ENCODE data around the gene CD59. TPM values are rescaled to one million over a fixed set of nuclear protein-coding genes. Genes with fewer than 3 reads are reported as not detected.

The CD59 gene
- total RNA-seq, 3 donors from 2014 or later = 296 to 563 (median 375) TPM

GRCh38 chr11:33773404-33773986 lies 37.3 kb upstream of the CD59 start:
- H3K36me3 ChIP-seq = no peaks in the 10 kb centered on the region
- DNase-seq (ENCODE audit: low spot score in 2 of 2) = no peak
- H3K4me1 ChIP-seq = peaks cover 5 to 9% of the 10 kb centered on the region in 2 donors
- H3K27ac ChIP-seq = peak overlapping the region; percentile 86 to 87
- H3K27me3 ChIP-seq = no peaks in the 10 kb centered on the region
- H3K9me3 ChIP-seq = no peaks in the 10 kb centered on the region
- TF ChIP-seq, protein P1, sequence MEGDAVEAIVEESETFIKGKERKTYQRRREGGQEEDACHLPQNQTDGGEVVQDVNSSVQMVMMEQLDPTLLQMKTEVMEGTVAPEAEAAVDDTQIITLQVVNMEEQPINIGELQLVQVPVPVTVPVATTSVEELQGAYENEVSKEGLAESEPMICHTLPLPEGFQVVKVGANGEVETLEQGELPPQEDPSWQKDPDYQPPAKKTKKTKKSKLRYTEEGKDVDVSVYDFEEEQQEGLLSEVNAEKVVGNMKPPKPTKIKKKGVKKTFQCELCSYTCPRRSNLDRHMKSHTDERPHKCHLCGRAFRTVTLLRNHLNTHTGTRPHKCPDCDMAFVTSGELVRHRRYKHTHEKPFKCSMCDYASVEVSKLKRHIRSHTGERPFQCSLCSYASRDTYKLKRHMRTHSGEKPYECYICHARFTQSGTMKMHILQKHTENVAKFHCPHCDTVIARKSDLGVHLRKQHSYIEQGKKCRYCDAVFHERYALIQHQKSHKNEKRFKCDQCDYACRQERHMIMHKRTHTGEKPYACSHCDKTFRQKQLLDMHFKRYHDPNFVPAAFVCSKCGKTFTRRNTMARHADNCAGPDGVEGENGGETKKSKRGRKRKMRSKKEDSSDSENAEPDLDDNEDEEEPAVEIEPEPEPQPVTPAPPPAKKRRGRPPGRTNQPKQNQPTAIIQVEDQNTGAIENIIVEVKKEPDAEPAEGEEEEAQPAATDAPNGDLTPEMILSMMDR (IDR thresholded peaks at IDR 0.05) = no peak
- no peak for TF ChIP-seq POLR2A (IDR thresholded peaks at IDR 0.05)
- no peak for TF ChIP-seq POLR2AphosphoS5 (IDR thresholded peaks at IDR 0.05)
- H3K4me3 ChIP-seq = peak overlapping the region; percentile 88 to 99 (median 98)
- intact Hi-C loops (cut with DNase I; ENCODE audit: low total_unique reads) = no loop called here

DNA sequence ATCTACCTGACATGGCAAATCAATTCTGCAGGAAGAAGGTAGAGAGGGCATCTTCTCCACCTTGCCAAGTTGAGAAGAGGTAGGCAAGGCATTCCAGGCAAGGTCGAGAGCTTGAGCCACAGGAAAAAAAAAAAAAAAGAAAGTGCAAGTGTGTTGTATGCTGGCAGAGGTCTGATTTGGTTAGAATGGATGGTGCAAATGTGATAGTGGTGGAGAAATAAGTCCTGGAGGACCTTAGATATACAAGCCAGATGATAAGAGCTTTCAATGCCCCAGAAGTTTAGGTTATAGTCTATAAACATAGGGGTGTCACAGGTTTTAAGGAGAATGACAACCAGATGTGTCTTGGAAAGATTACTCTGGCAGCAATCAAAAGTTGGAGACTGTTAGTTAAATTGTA lies 36.6 kb upstream of the CD59 start:
- peaks cover 5 to 9% of the 10 kb centered on the region in 2 donors for H3K4me1 ChIP-seq
- H3K27ac ChIP-seq = no peak overlapping the region
- intact Hi-C loops (cut with DNase I; ENCODE audit: low total_unique reads) = no loop called here
- no peaks in the 10 kb centered on the region for H3K36me3 ChIP-seq
- TF ChIP-seq POLR2A (IDR thresholded peaks at IDR 0.05) (no peak), POLR2AphosphoS5 (IDR thresholded peaks at IDR 0.05) (no peak)
- TF ChIP-seq, protein P1 (IDR thresholded peaks at IDR 0.05) = no peak
- no peaks in the 10 kb centered on the region for H3K9me3 ChIP-seq
- H3K4me3 ChIP-seq = peak overlapping the region in 2 of 3 donors; percentile 98 to 99
- no peaks in the 10 kb centered on the region for H3K27me3 ChIP-seq
- no peak for DNase-seq (ENCODE audit: low spot score in 2 of 2)

DNA sequence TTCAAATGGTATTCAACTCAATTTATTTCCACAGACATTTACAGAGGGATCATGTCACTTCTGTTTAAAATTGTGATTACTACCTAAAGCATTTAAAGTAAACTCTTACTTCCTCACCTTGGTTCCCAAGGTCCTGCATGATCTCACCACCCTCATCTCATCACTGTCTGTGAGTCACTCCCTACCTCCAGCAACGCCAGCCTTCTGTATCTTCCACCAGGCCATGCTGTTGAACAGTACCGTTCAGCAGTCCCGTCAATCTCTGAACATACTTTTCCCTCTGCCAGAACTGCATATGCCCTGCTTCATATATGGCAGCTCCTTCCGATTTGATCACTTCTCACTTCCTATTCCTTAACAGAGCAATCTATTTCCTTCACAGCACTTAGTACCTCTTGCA lies 36.1 kb upstream of the CD59 start:
- DNase-seq (ENCODE audit: low spot score in 2 of 2) = no peak
- intact Hi-C loops (cut with DNase I; ENCODE audit: low total_unique reads) = no loop called here
- no peaks in the 10 kb centered on the region for H3K27me3 ChIP-seq
- no peak for TF ChIP-seq POLR2AphosphoS5 (IDR thresholded peaks at IDR 0.05)
- TF ChIP-seq, protein P1 (IDR thresholded peaks at IDR 0.05) = no peak
- no peak for TF ChIP-seq POLR2A (IDR thresholded peaks at IDR 0.05)
- H3K27ac ChIP-seq = no peak overlapping the region
- H3K36me3 ChIP-seq = no peaks in the 10 kb centered on the region
- peaks cover 5 to 9% of the 10 kb centered on the region in 2 donors for H3K4me1 ChIP-seq
- H3K4me3 ChIP-seq = no peak overlapping the region
- no peaks in the 10 kb centered on the region for H3K9me3 ChIP-seq

GRCh38 chr11:33770236-33770635 lies 34.0 kb upstream of the CD59 start:
- DNase-seq (ENCODE audit: low spot score in 2 of 2) = no peak
- Histone ChIP-seq H3K27ac (no peak overlapping the region), H3K36me3 (no peaks in the 10 kb centered on the region), H3K4me1 (peaks cover 4 to 9% of the 10 kb centered on the region in 2 donors), H3K27me3 (no peaks in the 10 kb centered on the region), H3K9me3 (no peaks in the 10 kb centered on the region), H3K4me3 (no peak overlapping the region)
- TF ChIP-seq, protein P1 (IDR thresholded peaks at IDR 0.05) = no peak
- no peak for TF ChIP-seq POLR2A (IDR thresholded peaks at IDR 0.05)
- TF ChIP-seq POLR2AphosphoS5 (IDR thresholded peaks at IDR 0.05) = no peak
- intact Hi-C loops (cut with DNase I; ENCODE audit: low total_unique reads) = no loop called here

DNA sequence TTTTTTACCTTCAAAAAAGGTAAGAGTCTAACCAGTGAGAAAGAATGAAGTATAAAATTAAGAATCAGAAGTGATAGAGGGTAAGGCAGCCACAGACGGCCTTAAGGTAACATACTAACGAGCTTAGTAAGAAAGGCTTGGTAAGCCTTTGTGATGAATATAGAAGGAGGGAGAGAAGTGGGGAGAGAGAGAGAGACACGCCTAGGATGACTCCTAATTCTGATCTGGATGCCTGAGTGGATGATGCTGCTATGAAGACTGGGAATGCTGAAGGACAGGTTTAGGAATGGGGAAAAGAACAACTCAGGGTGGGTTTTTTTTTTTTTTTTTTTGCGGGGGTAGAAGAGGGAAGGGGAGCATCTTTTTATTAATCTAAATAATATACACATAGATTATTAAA lies 33.3 kb upstream of the CD59 start:
- H3K4me1 ChIP-seq = peaks cover 0 to 9% of the 10 kb centered on the region in 2 donors
- no peaks in the 10 kb centered on the region for H3K36me3 ChIP-seq
- H3K9me3 ChIP-seq = no peaks in the 10 kb centered on the region
- TF ChIP-seq, protein P1 (IDR thresholded peaks at IDR 0.05) = no peak
- no peak for TF ChIP-seq POLR2A (IDR thresholded peaks at IDR 0.05)
- TF ChIP-seq POLR2AphosphoS5 (IDR thresholded peaks at IDR 0.05) = no peak
- no peak for DNase-seq (ENCODE audit: low spot score in 2 of 2)
- no peaks in the 10 kb centered on the region for H3K27me3 ChIP-seq
- H3K27ac ChIP-seq = no peak overlapping the region
- no peak overlapping the region for H3K4me3 ChIP-seq
- intact Hi-C loops (cut with DNase I; ENCODE audit: low total_unique reads) = no loop called here
